Body of pancreas (tissue), 4 donors: Measurements from ENCODE around the gene ABCB9.

Experiments used
- POLR2A ChIP-seq, 3 donors: fragments of 450-650 bp; IDR thresholded peaks; one replicate each; pipeline ENCODE4 v1.6.1; 2016; ENCODE audit warnings: antibody characterized with exemption in 3 of 3, mild to moderate bottlenecking in 2 of 3
- TF ChIP-seq, protein P1 (sequence below), 7 experiments: fragments of 450-650 bp in 4 of 7; fragments of 200-600 bp in 3 of 7; sonication (generic) in 3 of 7; IDR thresholded peaks; one replicate each; pipeline ENCODE4 v1.5.1; 2016 to 2019; ENCODE audit warnings: antibody characterized with exemption in 7 of 7

DNA sequence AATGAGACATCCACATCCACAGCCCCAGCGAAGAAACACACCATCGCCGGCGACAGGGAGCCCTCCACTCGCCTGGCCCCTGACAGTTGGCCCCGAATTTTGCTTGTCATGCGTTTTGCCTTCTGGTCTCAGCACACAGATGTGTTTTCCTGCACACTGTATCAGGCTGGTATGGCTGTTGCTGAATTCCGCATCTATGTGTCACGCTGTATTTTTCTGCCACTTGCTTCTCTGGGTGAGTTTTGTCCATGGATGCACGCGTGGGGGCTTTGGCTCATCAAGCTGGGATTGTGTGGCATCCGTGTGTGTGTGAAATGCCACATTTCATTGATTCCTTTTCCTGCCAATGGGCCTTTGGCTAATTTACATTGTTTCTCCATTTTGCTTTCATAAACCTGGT lies 40.7 kb upstream of the ABCB9 start:
- TF ChIP-seq POLR2A (IDR thresholded peaks at IDR 0.05) = no peak
- TF ChIP-seq, protein P1, sequence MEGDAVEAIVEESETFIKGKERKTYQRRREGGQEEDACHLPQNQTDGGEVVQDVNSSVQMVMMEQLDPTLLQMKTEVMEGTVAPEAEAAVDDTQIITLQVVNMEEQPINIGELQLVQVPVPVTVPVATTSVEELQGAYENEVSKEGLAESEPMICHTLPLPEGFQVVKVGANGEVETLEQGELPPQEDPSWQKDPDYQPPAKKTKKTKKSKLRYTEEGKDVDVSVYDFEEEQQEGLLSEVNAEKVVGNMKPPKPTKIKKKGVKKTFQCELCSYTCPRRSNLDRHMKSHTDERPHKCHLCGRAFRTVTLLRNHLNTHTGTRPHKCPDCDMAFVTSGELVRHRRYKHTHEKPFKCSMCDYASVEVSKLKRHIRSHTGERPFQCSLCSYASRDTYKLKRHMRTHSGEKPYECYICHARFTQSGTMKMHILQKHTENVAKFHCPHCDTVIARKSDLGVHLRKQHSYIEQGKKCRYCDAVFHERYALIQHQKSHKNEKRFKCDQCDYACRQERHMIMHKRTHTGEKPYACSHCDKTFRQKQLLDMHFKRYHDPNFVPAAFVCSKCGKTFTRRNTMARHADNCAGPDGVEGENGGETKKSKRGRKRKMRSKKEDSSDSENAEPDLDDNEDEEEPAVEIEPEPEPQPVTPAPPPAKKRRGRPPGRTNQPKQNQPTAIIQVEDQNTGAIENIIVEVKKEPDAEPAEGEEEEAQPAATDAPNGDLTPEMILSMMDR (IDR thresholded peaks at IDR 0.05) = no peak
